ENCODE results near the gene FANCC.

DNA sequence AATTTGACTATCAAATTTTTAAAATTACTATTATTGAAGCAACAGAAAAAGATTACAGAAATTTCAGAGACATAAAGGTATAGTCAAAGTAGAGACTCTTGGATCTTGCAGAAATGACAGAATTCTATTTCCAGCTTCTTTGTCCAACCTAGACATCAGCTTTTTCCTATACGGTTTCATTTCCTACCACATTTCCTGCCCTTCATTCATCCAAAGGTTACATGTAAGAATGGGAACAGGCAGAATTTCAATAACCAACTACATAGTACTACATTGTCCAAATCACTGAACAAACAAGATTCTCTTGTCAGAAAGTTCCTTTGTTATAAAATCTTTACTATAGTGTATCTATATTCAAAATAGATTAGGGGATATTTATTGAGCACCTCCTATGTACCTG is 124.9 kb downstream of the FANCC start:
- TF ChIP-seq, protein P1, sequence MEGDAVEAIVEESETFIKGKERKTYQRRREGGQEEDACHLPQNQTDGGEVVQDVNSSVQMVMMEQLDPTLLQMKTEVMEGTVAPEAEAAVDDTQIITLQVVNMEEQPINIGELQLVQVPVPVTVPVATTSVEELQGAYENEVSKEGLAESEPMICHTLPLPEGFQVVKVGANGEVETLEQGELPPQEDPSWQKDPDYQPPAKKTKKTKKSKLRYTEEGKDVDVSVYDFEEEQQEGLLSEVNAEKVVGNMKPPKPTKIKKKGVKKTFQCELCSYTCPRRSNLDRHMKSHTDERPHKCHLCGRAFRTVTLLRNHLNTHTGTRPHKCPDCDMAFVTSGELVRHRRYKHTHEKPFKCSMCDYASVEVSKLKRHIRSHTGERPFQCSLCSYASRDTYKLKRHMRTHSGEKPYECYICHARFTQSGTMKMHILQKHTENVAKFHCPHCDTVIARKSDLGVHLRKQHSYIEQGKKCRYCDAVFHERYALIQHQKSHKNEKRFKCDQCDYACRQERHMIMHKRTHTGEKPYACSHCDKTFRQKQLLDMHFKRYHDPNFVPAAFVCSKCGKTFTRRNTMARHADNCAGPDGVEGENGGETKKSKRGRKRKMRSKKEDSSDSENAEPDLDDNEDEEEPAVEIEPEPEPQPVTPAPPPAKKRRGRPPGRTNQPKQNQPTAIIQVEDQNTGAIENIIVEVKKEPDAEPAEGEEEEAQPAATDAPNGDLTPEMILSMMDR (conservative IDR thresholded peaks at IDR 0.05) = no peak
- no peak for TF ChIP-seq EZH2 (IDR thresholded peaks at IDR 0.05; ENCODE audit: low read depth)
